Spleen (tissue), 11 donors: ENCODE measurements around the gene STAC. TPM values are rescaled to one million over a fixed set of nuclear protein-coding genes. Genes with fewer than 3 reads are reported as not detected.

Experiments used
- DNase-seq: peaks from one replicate; pipeline ENCODE4 v3.0.0-alpha.2; 2020
- H3K27ac ChIP-seq, 8 donors: fragments of 200-600 bp; sonication (generic) in 7 of 8; 1 replicate in 4 of 8; 2 replicates in 4 of 8; pipeline versions ENCODE4 v1.5.0 to v1.8.0; 2016 to 2021; ENCODE audit warnings: inconsistent platforms in 4 of 8, mild to moderate bottlenecking in 4 of 8, moderate library complexity in 1 of 8
- H3K27me3 ChIP-seq, 7 donors: fragments of 200-600 bp; sonication (generic) in 6 of 7; replicated peaks in 1 of 7; 1 replicate in 4 of 7; 2 replicates in 3 of 7; pipeline versions ENCODE4 v1.5.0 to v1.8.0; 2016 to 2021; ENCODE audit warnings: inconsistent platforms in 3 of 7, mild to moderate bottlenecking in 1 of 7
- H3K36me3 ChIP-seq, 6 donors: fragments of 200-600 bp; sonication (generic) in 5 of 6; 1 replicate in 4 of 6; 2 replicates in 2 of 6; pipeline versions ENCODE4 v1.5.0 to v1.8.0; 2016 to 2021; ENCODE audit warnings: inconsistent platforms in 2 of 6
- H3K4me1 ChIP-seq, 6 donors: fragments of 200-600 bp; sonication (generic) in 5 of 6; 1 replicate in 3 of 6; 2 replicates in 3 of 6; pipeline versions ENCODE4 v1.5.0 to v1.8.0; 2016 to 2021; ENCODE audit warnings: inconsistent platforms in 3 of 6
- H3K4me3 ChIP-seq, 8 donors: fragments of 200-600 bp; sonication (generic) in 7 of 8; 1 replicate in 4 of 8; 2 replicates in 4 of 8; pipeline versions ENCODE4 v1.5.0 to v1.8.0; 2016 to 2021; ENCODE audit warnings: inconsistent platforms in 4 of 8, mild to moderate bottlenecking in 4 of 8, moderate library complexity in 2 of 8
- H3K9me3 ChIP-seq, 8 donors: fragments of 200-600 bp; sonication (generic) in 7 of 8; 1 replicate in 4 of 8; 2 replicates in 4 of 8; pipeline versions ENCODE4 v1.5.0 to v1.8.0; 2016 to 2021; ENCODE audit warnings: inconsistent platforms in 4 of 8
- CTCF ChIP-seq, 11 experiments: fragments of 200-600 bp in 7 of 11; fragments of 450-650 bp in 4 of 11; sonication (generic) in 4 of 11; IDR thresholded peaks in 8 of 11; conservative IDR thresholded peaks in 3 of 11; 1 replicate in 7 of 11; 2 replicates in 4 of 11; pipeline versions ENCODE4 v1.4.0 to v1.8.0; 2016 to 2021; ENCODE audit warnings: antibody characterized with exemption in 11 of 11, inconsistent platforms in 4 of 11, mild to moderate bottlenecking in 1 of 11
- POLR2A ChIP-seq, 3 donors: fragments of 450-650 bp; IDR thresholded peaks; one replicate each; pipeline ENCODE4 v1.5.1; 2017; ENCODE audit warnings: antibody characterized with exemption in 3 of 3, mild to moderate bottlenecking in 1 of 3
- POLR2AphosphoS5 ChIP-seq, 3 donors: sonication (generic); formaldehyde crosslinking; IDR thresholded peaks; one replicate each; pipeline ENCODE4 v1.5.1; 2017; ENCODE audit warnings: antibody characterized with exemption in 3 of 3
- WGBS, 5 donors: extraction: QIAGEN DNeasy Blood & Tissue Kit in 3 of 5; methylation state at CpG; one replicate each; pipeline versions ENCODE4 v1.1.5 to v1.1.7; 2013 to 2018; 5-methylcytosine and 5-hydroxymethylcytosine counted together
- intact Hi-C: fragments of 100-400 bp; cut with DNase I; formaldehyde crosslinking; loops from one replicate; pipeline ENCODE4 v1.15.0; 2023; ENCODE audit warnings: low total_unique reads
- polyA plus RNA-seq, 3 donors: library from polyadenylated mRNA; stranded (reverse); fragments of 200-250 nt; gene quantifications; one replicate each; pipeline ENCODE4 v1.2.1, GENCODE V29; 2013
- total RNA-seq, 7 donors: library from RNA; depleted of rRNA in 3 of 7; stranded (reverse); fragments of >200 nt in 3 of 7; fragmentation: NEBNext Ultra II Directional in 4 of 7; extraction: Animal tissue kit (Norgen Biotek cat#: 25700) in 4 of 7; gene quantifications; one replicate each; pipeline versions ENCODE4 v1.1.0 to v1.2.1, GENCODE V29; 2016 to 2021
- donor health status: healthy with polysubstance abuse.
- donor health status: DM: no; HTN: no; CAD: no; lungs with moderate emphysema.
- donor health status: DM: no; HTN: no; CAD: no.
- donor health status: Bipolar disorder and iron deficiency.
- donor health status: healthy.
- donor health status: DM: no; HTN: no; CAD: no.
- donor health status: DM: yes; HTN: yes; CAD: no.

Gene STAC
- total and polyA plus RNA-seq, 10 donors, result 0.08 to 2.9 (median 0.60) TPM

GRCh38 chr3:36482256-36482655 lies 102.0 kb downstream of the STAC start:
- Histone ChIP-seq H3K27me3 (no peaks in the 10 kb centered on the region), H3K9me3 (peaks cover 0 to 10% (median 7%) of the 10 kb centered on the region in 8 donors), H3K4me1 (no peaks in the 10 kb centered on the region), H3K4me3 (no peak overlapping the region), H3K36me3 (no peaks in the 10 kb centered on the region), H3K27ac (no peak overlapping the region)
- TF ChIP-seq CTCF (IDR thresholded peaks at IDR 0.05 in 8 of 11, conservative IDR thresholded peaks at IDR 0.05 in 3 of 11) (no peak), POLR2AphosphoS5 (IDR thresholded peaks at IDR 0.05) (no peak), POLR2A (IDR thresholded peaks at IDR 0.05) (no peak)
- 78 to 86% (median 83%) methylated on average over 4 of the region's 4 CpGs for WGBS, 5 donors
- DNase-seq, result no peak
- intact Hi-C loops, result no loop called here

GRCh38 chr3:36482880-36483279 lies 102.6 kb downstream of the STAC start:
- intact Hi-C loops, result no loop called here

GRCh38 chr3:36483709-36484108 lies 103.4 kb downstream of the STAC start:
- TF ChIP-seq CTCF (IDR thresholded peaks at IDR 0.05 in 8 of 11, conservative IDR thresholded peaks at IDR 0.05 in 3 of 11), result no peak
- no peak for TF ChIP-seq POLR2A (IDR thresholded peaks at IDR 0.05)
- TF ChIP-seq POLR2AphosphoS5 (IDR thresholded peaks at IDR 0.05), result no peak
- 86 to 96% (median 90%) methylated on average over 5 of the region's 5 CpGs for WGBS, 5 donors

More at GRCh38 chr3:36482880-36483279, 102.6 kb downstream of the STAC start:
- H3K9me3 ChIP-seq, result peaks cover 0 to 10% (median 7%) of the 10 kb centered on the region in 8 donors
- 86 to 95% (median 91%) methylated on average over 2 to 3 of the region's 3 CpGs for WGBS, 5 donors
- H3K27me3 ChIP-seq, result no peaks in the 10 kb centered on the region
- TF ChIP-seq POLR2AphosphoS5 (IDR thresholded peaks at IDR 0.05) (no peak), CTCF (IDR thresholded peaks at IDR 0.05 in 8 of 11, conservative IDR thresholded peaks at IDR 0.05 in 3 of 11) (no peak), POLR2A (IDR thresholded peaks at IDR 0.05) (no peak)
- no peaks in the 10 kb centered on the region for H3K36me3 ChIP-seq
- no peaks in the 10 kb centered on the region for H3K4me1 ChIP-seq
- no peak for DNase-seq
- H3K27ac ChIP-seq, result no peak overlapping the region
- no peak overlapping the region for H3K4me3 ChIP-seq

GRCh38 chr3:36484386-36484785 lies 104.1 kb downstream of the STAC start:
- no peak for DNase-seq
- Histone ChIP-seq H3K4me1 (no peaks in the 10 kb centered on the region), H3K4me3 (no peak overlapping the region), H3K9me3 (peaks cover 0 to 1% (median 0%) of the 10 kb centered on the region in 8 donors), H3K27me3 (no peaks in the 10 kb centered on the region), H3K36me3 (no peaks in the 10 kb centered on the region), H3K27ac (no peak overlapping the region)
- intact Hi-C loops, result no loop called here
- TF ChIP-seq POLR2A (IDR thresholded peaks at IDR 0.05), result no peak
- no peak for TF ChIP-seq POLR2AphosphoS5 (IDR thresholded peaks at IDR 0.05)
- no peak for TF ChIP-seq CTCF (IDR thresholded peaks at IDR 0.05 in 8 of 11, conservative IDR thresholded peaks at IDR 0.05 in 3 of 11)
- WGBS, 5 donors, result 37 to 68% (median 58%) methylated on average over 1 of the region's 1 CpG

More at GRCh38 chr3:36483709-36484108, 103.4 kb downstream of the STAC start:
- peaks cover 0 to 8% (median 5%) of the 10 kb centered on the region in 8 donors for H3K9me3 ChIP-seq
- no peak for DNase-seq
- no peaks in the 10 kb centered on the region for H3K27me3 ChIP-seq
- intact Hi-C loops, result no loop called here
- H3K27ac ChIP-seq, result no peak overlapping the region
- no peaks in the 10 kb centered on the region for H3K36me3 ChIP-seq
- no peak overlapping the region for H3K4me3 ChIP-seq
- H3K4me1 ChIP-seq, result no peaks in the 10 kb centered on the region
